IMR-90 (cell line): ENCODE results near the gene MLF2. TPM values are rescaled to one million over a fixed set of nuclear protein-coding genes. Genes with fewer than 3 reads are reported as not detected.

ENCODE experiments used
- ATAC-seq: fragments of 200-7000 bp; cut with Tn5 transposase; 2 replicates; pipeline ENCODE4 v1.9.1; 2020; ENCODE audit warnings: low read depth, mild to moderate bottlenecking, moderate library complexity
- BruUV-seq: library from RNA; stranded (reverse); fragments of 400-500 nt; replicated peaks from 2 replicates; lab custom pipeline; 2021; lab: Mats Ljungman, UMichigan
- CTCF ChIA-PET: fragments of 300-600 bp; formaldehyde crosslinking; extraction: SDS; loops from one replicate; lab custom pipeline; 2021; ENCODE audit warnings: antibody characterized with exemption; lab: Yijun Ruan, JAX
- POLR2A ChIA-PET: fragments of 300-600 bp; sonication (Branson Sonifier 250); formaldehyde crosslinking; loops from one replicate; lab custom pipeline; 2022; ENCODE audit warnings: antibody characterized with exemption; ENCODE audit not compliant: unreplicated experiment; lab: Charles Lee
- DNase-seq: peaks from one replicate; pipeline ENCODE4 v3.0.0; 2013
- H2AFZ ChIP-seq: replicated peaks from 2 replicates; pipeline ENCODE3; 2013; ENCODE audit warnings: low read length, mild to moderate bottlenecking; ENCODE audit not compliant: poor library complexity
- H2AK5ac ChIP-seq: 2 replicates; pipeline ENCODE4 v1.6.1; 2013; ENCODE audit warnings: low read depth, low read length, inconsistent platforms
- H2AK9ac ChIP-seq: replicated peaks from 2 replicates; pipeline ENCODE3; 2013; ENCODE audit warnings: mild to moderate bottlenecking, low read depth, low read length, moderate library complexity; ENCODE audit not compliant: poor library complexity
- H2BK120ac ChIP-seq: 2 replicates; pipeline ENCODE4 v1.6.1; 2013; ENCODE audit warnings: low read depth, low read length, inconsistent platforms
- H2BK15ac ChIP-seq: 3 replicates; pipeline ENCODE4 v1.6.1; 2013; ENCODE audit warnings: low read depth, low read length, inconsistent platforms
- H2BK20ac ChIP-seq: 2 replicates; pipeline ENCODE4 v1.6.1; 2013; ENCODE audit warnings: low read depth, mild to moderate bottlenecking, inconsistent platforms, low read length, moderate library complexity
- H2BK5ac ChIP-seq: 2 replicates; pipeline ENCODE4 v1.6.1; 2013; ENCODE audit warnings: mild to moderate bottlenecking, low read depth, low read length, inconsistent platforms; ENCODE audit not compliant: poor library complexity, severe bottlenecking
- H3K14ac ChIP-seq: replicated peaks from 2 replicates; pipeline ENCODE4 v1.6.1; 2013; ENCODE audit warnings: low read depth, low read length, inconsistent platforms
- H3K18ac ChIP-seq: 2 replicates; pipeline ENCODE4 v1.6.1; 2013; ENCODE audit warnings: low read depth, low read length, control low read depth
- H3K23ac ChIP-seq: 2 replicates; pipeline ENCODE4 v1.6.1; 2013; ENCODE audit warnings: low read depth, low read length, inconsistent platforms
- H3K27ac ChIP-seq: 2 replicates; pipeline ENCODE4 v1.5.1; 2013; ENCODE audit warnings: mild to moderate bottlenecking, control low read depth, low read length; ENCODE audit not compliant: insufficient read depth
- H3K27me3 ChIP-seq: 2 replicates; pipeline ENCODE4 v1.6.1; 2013; ENCODE audit warnings: low read length; ENCODE audit not compliant: control insufficient read depth, insufficient read depth
- H3K36me3 ChIP-seq: 2 replicates; pipeline ENCODE4 v1.6.1; 2013; ENCODE audit warnings: low read length, mixed read lengths; ENCODE audit not compliant: control insufficient read depth, insufficient read depth
- H3K4ac ChIP-seq: 2 replicates; pipeline ENCODE4 v1.6.1; 2013; ENCODE audit warnings: low read depth, low read length, inconsistent platforms
- H3K4me1 ChIP-seq: 2 replicates; pipeline ENCODE4 v1.6.1; 2013; ENCODE audit warnings: low read length, mixed read lengths; ENCODE audit not compliant: control insufficient read depth, insufficient read depth
- H3K4me2 ChIP-seq: 2 replicates; pipeline ENCODE4 v1.6.1; 2013; ENCODE audit warnings: low read depth, mild to moderate bottlenecking, control low read depth, low read length, moderate library complexity
- H3K4me3 ChIP-seq: 2 replicates; pipeline ENCODE4 v1.5.1; 2013; ENCODE audit warnings: low read depth, mild to moderate bottlenecking, control low read depth, low read length, moderate library complexity; ENCODE audit not compliant: insufficient read depth
- H3K56ac ChIP-seq: 2 replicates; pipeline ENCODE4 v1.6.1; 2013; ENCODE audit warnings: low read length, inconsistent platforms; ENCODE audit not compliant: insufficient read depth; ENCODE audit errors: extremely low read depth
- H3K79me1 ChIP-seq, 2 experiments: 2 replicates each; pipeline ENCODE4 v1.6.1; 2013; ENCODE audit warnings: low read length in 2 of 2, inconsistent platforms in 1 of 2, low read depth in 1 of 2
- H3K9ac ChIP-seq: 2 replicates; pipeline ENCODE4 v1.6.1; 2013; ENCODE audit warnings: low read depth, low read length, control low read depth
- H3K9me1 ChIP-seq: 2 replicates; pipeline ENCODE4 v1.6.1; 2013; ENCODE audit warnings: low read length, inconsistent platforms; ENCODE audit not compliant: insufficient read depth
- H3K9me3 ChIP-seq: 2 replicates; pipeline ENCODE4 v1.6.1; 2013; ENCODE audit warnings: low read length; ENCODE audit not compliant: control insufficient read depth, insufficient read depth
- H4K20me1 ChIP-seq: 2 replicates; pipeline ENCODE4 v1.6.1; 2013; ENCODE audit warnings: low read length, inconsistent platforms; ENCODE audit not compliant: insufficient read depth
- H4K5ac ChIP-seq: 2 replicates; pipeline ENCODE4 v1.6.1; 2013; ENCODE audit warnings: mild to moderate bottlenecking, low read depth, low read length, control low read depth
- H4K8ac ChIP-seq, 2 experiments: 2 replicates each; pipeline ENCODE4 v1.6.1; 2013; ENCODE audit warnings: low read depth in 2 of 2, low read length in 2 of 2, control low read depth in 1 of 2, inconsistent platforms in 1 of 2
- H4K91ac ChIP-seq: 2 replicates; pipeline ENCODE4 v1.6.1; 2013; ENCODE audit warnings: low read depth, low read length, inconsistent platforms; ENCODE audit not compliant: insufficient read depth
- BHLHE40 ChIP-seq: fragments of 150-350 bp; IDR thresholded peaks from 2 replicates; pipeline ENCODE4 v1.6.1; 2016; ENCODE audit warnings: mild to moderate bottlenecking, low read depth, low read length
- CEBPB ChIP-seq: IDR thresholded peaks from 2 replicates; pipeline ENCODE4 v1.6.1; 2012; ENCODE audit warnings: low read depth, low read length, improper control_type of control experiment
- CHD1 ChIP-seq: IDR thresholded peaks from 2 replicates; pipeline ENCODE4 v1.6.1; 2012; ENCODE audit warnings: low read depth, low read length, improper control_type of control experiment
- FOS ChIP-seq: fragments of 150-350 bp; IDR thresholded peaks from 2 replicates; pipeline ENCODE4 v1.6.1; 2016; ENCODE audit warnings: low read depth, low read length
- MAFK ChIP-seq: IDR thresholded peaks from 2 replicates; pipeline ENCODE4 v1.6.1; 2012; ENCODE audit warnings: low read depth, low read length, improper control_type of control experiment
- MAZ ChIP-seq: IDR thresholded peaks from 2 replicates; pipeline ENCODE4 v1.6.1; 2012; ENCODE audit warnings: low read depth, mild to moderate bottlenecking, low read length, improper control_type of control experiment, moderate library complexity, borderline replicate concordance
- POLR2A ChIP-seq: IDR thresholded peaks from 2 replicates; pipeline ENCODE4 v1.6.1; 2012; ENCODE audit warnings: mild to moderate bottlenecking, low read depth, low read length
- RAD21 ChIP-seq: IDR thresholded peaks from 2 replicates; pipeline ENCODE4 v1.6.1; 2012; ENCODE audit warnings: low read length, improper control_type of control experiment
- WGBS, 2 experiments: methylation state at CpG; one replicate each; pipeline versions ENCODE4 v1.1.5 to v1.1.7; 2013; ENCODE audit warnings: missing lambda C conversion rate in 2 of 2; ENCODE audit not compliant: insufficient read length in 1 of 2; ENCODE audit errors: extremely low coverage in 2 of 2; 5-methylcytosine and 5-hydroxymethylcytosine counted together
- dilution Hi-C: fragments of 300-500 bp; cut with HindIII; formaldehyde crosslinking; loops from one replicate; pipeline ENCODE4 v1.14.3; 2018; ENCODE audit warnings: low sequenced_read_pairs; ENCODE audit not compliant: unreplicated experiment
- in situ Hi-C: fragments of 300-500 bp; cut with MboI; formaldehyde crosslinking; loops from 3 replicates; pipeline ENCODE4 v1.14.3; 2019; ENCODE audit warnings: low sequenced_read_pairs, inconsistent platforms, mixed read lengths
- intact Hi-C: fragments of 100-400 bp; cut with micrococcal nuclease; formaldehyde crosslinking; loops from 2 replicates; pipeline ENCODE4 v1.10.0; 2022
- polyA plus RNA-seq, 3 experiments: library from polyadenylated mRNA; depleted of rRNA; stranded (reverse); fragments of >200 nt; gene quantifications; 2 replicates each; pipeline ENCODE4 v1.2.3, GENCODE V29; 2012; ENCODE audit warnings: low replicate concordance in 1 of 3
- total RNA-seq: library from RNA; depleted of rRNA; stranded (reverse); fragments of >200 nt; gene quantifications from 2 replicates; pipeline ENCODE4 v1.2.3, GENCODE V29; 2012
- TF ChIP-seq, protein P1 (sequence below): fragments of 150-350 bp; IDR thresholded peaks from 2 replicates; pipeline ENCODE4 v1.6.1; 2016; ENCODE audit warnings: low read depth, mild to moderate bottlenecking, low read length, moderate library complexity, borderline replicate concordance
- TF ChIP-seq, protein P2 (sequence below): conservative IDR thresholded peaks from 2 replicates; pipeline ENCODE4 v1.5.1; 2012; ENCODE audit warnings: mild to moderate bottlenecking, low read depth, low read length, improper control_type of control experiment

The MLF2 gene
- total and polyA plus RNA-seq, 2 of the 4 experiments (the other 2 are of a cell fraction): 236 to 403 TPM

DNA sequence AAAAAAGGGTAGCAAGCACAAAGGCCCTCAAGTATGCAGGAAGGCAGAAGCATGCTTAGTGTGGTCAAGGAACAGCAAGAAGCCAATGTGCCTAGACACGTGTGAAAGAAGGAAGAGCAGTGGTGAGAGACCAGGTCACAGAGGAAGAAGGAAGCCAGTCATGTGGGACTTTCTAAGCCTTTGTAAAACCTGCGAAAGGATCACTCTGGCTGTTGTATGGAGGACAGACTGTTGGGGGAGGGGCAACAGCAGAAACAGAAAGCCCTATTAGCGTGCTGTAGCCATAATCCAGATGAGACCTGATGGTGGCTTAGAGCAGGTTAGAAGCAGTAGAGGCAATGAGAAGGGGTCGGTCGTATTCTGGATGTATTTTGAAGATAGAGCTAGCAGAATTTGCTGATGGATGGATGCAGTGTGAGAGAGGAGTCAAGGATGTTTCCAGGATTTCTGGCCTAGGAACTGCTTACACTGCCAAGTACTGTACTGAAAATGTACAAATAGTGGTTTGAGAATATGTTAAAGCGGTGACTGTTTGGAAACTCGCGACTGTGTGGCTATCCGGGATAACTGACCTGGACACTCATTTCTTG, 5.7 kb upstream of the MLF2 start (continued):
- TF ChIP-seq POLR2A: no peak

DNA sequence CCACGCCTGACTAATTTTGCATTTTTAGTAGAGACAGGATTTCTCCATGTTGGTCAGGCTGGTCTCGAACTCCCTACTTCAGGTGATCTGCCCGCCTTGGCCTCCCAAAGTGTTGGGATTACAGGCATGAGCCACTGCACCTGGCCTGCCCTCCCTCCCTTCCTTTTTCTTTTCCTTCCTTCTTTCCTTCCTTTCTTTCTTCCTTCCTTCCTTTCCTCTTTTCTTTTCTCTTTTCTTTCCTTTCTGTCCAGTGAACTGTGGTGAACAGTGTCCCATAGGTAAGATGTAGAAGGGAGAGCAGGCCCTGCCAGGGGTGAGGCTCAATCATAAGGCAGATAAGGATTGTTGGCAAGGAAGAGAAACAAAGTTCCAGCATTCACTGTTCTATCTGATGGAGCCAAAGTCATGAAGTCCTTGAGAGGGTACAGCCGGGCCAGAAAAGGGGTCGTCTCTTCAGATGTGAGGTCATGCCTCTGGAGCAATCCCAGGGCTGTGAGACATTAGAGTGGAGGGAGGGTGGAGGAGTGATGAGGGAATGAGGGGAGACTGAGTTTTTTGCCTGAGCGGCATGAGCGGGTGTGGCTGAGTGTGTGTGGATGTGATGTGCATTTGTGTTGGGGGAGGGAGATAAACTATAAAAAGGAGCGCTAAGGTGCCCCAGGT, 4.2 kb upstream of the MLF2 start:
- Histone ChIP-seq H3K27ac (no peak overlapping the region), H2AK5ac (no peak overlapping the region), H4K91ac (no peak overlapping the region), H3K18ac (no peak overlapping the region), H3K4me1 (peaks cover 3% of the 10 kb centered on the region; the same call in 1 of the 2 replicates), H3K4me2 (no peak overlapping the region), H4K20me1 (peaks cover 6% of the 10 kb centered on the region), H3K56ac (no peak overlapping the region), H3K9me3 (no peaks in the 10 kb centered on the region), H2BK20ac (no peak overlapping the region), H2BK120ac (no peak overlapping the region), H3K14ac (no peak overlapping the region; the same call in 1 of the 2 replicates), H2AFZ (peak overlapping the region; percentile 27), H2BK15ac (no peak overlapping the region), H3K36me3 (no peaks in the 10 kb centered on the region), H3K27me3 (no peaks in the 10 kb centered on the region), H4K5ac (no peak overlapping the region), H2BK5ac (no peak overlapping the region), H4K8ac (no peak overlapping the region), H3K79me1 (peaks cover 0 to 6% of the 10 kb centered on the region in 2 experiments; a peak in 2 of 4 replicates), H2AK9ac (peak overlapping the region; percentile 75), H3K4ac (no peak overlapping the region), H3K9ac (no peak overlapping the region), H3K23ac (no peak overlapping the region; the same call in 1 of the 2 replicates), H3K9me1 (peaks cover 7% of the 10 kb centered on the region), H3K4me3 (no peak overlapping the region)
- TF ChIP-seq, protein P1, sequence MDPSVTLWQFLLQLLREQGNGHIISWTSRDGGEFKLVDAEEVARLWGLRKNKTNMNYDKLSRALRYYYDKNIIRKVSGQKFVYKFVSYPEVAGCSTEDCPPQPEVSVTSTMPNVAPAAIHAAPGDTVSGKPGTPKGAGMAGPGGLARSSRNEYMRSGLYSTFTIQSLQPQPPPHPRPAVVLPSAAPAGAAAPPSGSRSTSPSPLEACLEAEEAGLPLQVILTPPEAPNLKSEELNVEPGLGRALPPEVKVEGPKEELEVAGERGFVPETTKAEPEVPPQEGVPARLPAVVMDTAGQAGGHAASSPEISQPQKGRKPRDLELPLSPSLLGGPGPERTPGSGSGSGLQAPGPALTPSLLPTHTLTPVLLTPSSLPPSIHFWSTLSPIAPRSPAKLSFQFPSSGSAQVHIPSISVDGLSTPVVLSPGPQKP: no peak
- TF ChIP-seq FOS (no peak), MAZ (no peak), BHLHE40 (no peak), RAD21 (no peak), CHD1 (no peak), MAFK (no peak), CEBPB (no peak)
- TF ChIP-seq, protein P2, sequence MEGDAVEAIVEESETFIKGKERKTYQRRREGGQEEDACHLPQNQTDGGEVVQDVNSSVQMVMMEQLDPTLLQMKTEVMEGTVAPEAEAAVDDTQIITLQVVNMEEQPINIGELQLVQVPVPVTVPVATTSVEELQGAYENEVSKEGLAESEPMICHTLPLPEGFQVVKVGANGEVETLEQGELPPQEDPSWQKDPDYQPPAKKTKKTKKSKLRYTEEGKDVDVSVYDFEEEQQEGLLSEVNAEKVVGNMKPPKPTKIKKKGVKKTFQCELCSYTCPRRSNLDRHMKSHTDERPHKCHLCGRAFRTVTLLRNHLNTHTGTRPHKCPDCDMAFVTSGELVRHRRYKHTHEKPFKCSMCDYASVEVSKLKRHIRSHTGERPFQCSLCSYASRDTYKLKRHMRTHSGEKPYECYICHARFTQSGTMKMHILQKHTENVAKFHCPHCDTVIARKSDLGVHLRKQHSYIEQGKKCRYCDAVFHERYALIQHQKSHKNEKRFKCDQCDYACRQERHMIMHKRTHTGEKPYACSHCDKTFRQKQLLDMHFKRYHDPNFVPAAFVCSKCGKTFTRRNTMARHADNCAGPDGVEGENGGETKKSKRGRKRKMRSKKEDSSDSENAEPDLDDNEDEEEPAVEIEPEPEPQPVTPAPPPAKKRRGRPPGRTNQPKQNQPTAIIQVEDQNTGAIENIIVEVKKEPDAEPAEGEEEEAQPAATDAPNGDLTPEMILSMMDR: no peak
- intact Hi-C loops: no loop called here
- WGBS, 2 experiments: 72% methylated on average over 6 of the region's 8 CpGs; no CpG with 5 or more reads in 1 of the 2 experiments
- no TSS peak for BruUV-seq
- CTCF ChIA-PET: no interaction called here
- dilution Hi-C loops: no loop called here
- POLR2A ChIA-PET: interaction anchor here (0.6 kb wide), 1 partner anchor 9 kb away, joined by 3 read pairs; the partner anchor contains the start of gene PTMS
- ATAC-seq (no peak), DNase-seq (no peak)
- in situ Hi-C loops: no loop called here
